Activated naive CD4-positive, alpha-beta T cell treated with anti-CD3 and anti-CD28 coated beads, Interleukin-2, amount 10 ng/mL, durations not matched to agents 7 days and 5 days (primary cell): ENCODE results near the gene OSTN.
"Not testable (repeated sequence)": the region's sequence is repeated elsewhere in the genome, so short reads cannot be mapped to it uniquely, and the experiment has no call there.

Experiments
- CTCF ChIA-PET: fragments of 350-600 bp; sonication (Branson Sonifier 250); formaldehyde crosslinking; loops from one replicate; lab custom pipeline; 2021; ENCODE audit warnings: antibody characterized with exemption; lab: Charles Lee
- DNase-seq: peaks from one replicate; pipeline ENCODE4 v3.0.0-alpha.2; 2020
- H3K27ac Mint-ChIP-seq: one replicate; pipeline ENCODE4 v1.8.0; 2021; ENCODE audit warnings: mild to moderate bottlenecking, moderate library complexity, mixed read lengths
- H3K27me3 Mint-ChIP-seq: one replicate; pipeline ENCODE4 v1.8.0; 2021; ENCODE audit warnings: mild to moderate bottlenecking, mixed read lengths
- H3K36me3 Mint-ChIP-seq: one replicate; pipeline ENCODE4 v1.8.0; 2021; ENCODE audit warnings: mixed read lengths
- H3K4me1 Mint-ChIP-seq: one replicate; pipeline ENCODE4 v1.8.0; 2021; ENCODE audit warnings: mixed read lengths
- H3K4me3 Mint-ChIP-seq: one replicate; pipeline ENCODE4 v1.8.0; 2021; ENCODE audit warnings: mild to moderate bottlenecking, moderate library complexity, mixed read lengths
- H3K9me3 Mint-ChIP-seq: one replicate; pipeline ENCODE4 v1.8.0; 2021; ENCODE audit warnings: mixed read lengths

Gene OSTN

GRCh38 chr3:191240486-191240885, 41.4 kb downstream of the OSTN start:
- H3K9me3 Mint-ChIP-seq = no peaks in the 10 kb centered on the region
- H3K4me1 Mint-ChIP-seq = peaks cover 2% of the 10 kb centered on the region
- DNase-seq = no peak
- H3K27me3 Mint-ChIP-seq = no peaks in the 10 kb centered on the region
- no peak overlapping the region for H3K4me3 Mint-ChIP-seq
- CTCF ChIA-PET = no interaction called here
- H3K36me3 Mint-ChIP-seq = no peaks in the 10 kb centered on the region
- H3K27ac Mint-ChIP-seq = no peak overlapping the region

DNA sequence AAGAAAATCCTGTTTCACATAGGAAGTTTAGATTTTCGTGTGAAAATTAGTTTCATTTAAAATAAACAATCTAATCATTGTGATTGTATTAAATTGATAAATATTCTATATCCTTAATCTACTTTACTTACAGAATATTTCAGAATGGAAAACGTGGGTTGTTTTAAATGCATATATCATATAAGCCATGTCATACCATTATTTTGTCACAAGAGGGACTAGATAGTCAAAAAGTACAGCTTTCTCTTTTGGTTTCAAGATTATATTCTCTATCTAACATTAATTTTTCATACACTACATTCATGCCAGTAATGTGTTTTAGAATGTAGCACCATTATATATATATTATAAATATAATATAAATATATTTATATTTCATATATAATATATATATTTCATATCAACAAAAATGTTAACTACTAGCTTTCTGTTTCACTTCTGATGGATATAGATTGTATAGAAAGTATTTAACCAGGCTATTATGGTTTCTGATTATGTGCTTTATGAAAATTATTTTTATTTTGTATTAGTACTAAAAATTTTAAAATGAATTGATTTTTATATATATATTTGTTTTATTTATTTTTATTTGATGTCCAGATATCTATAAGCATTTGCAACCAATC, 45.3 kb downstream of the OSTN start:
- no peak for DNase-seq
- peaks cover 4% of the 10 kb centered on the region for H3K27me3 Mint-ChIP-seq
- no peak overlapping the region for H3K27ac Mint-ChIP-seq
- H3K4me1 Mint-ChIP-seq = peaks cover 2% of the 10 kb centered on the region
- H3K9me3 Mint-ChIP-seq = no peaks in the 10 kb centered on the region
- no peaks in the 10 kb centered on the region for H3K36me3 Mint-ChIP-seq
- no peak overlapping the region for H3K4me3 Mint-ChIP-seq
- CTCF ChIA-PET = no interaction called here

DNA sequence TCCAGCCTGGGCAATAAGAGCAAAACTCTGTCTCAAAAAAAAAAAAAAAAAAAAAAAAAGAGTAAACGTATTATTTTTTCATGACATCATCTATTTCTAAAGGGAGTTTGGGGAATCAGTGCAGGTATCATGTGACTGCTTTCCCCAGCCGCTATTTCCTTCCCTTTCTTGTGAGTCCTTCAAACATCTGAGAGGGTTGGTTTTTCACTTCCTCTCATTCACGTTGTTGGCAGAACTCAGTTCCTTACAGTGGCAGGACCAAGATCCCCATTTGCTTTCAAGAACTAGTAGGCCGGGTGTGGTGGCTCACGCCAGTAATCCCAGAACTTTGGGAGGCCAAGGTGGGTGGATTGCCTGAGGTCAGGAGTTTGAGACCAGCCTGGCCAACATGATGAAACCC, 47.0 kb downstream of the OSTN start:
- DNase-seq, H3K27me3 Mint-ChIP-seq, H3K9me3 Mint-ChIP-seq, H3K36me3 Mint-ChIP-seq, H3K4me3 Mint-ChIP-seq, H3K27ac Mint-ChIP-seq, CTCF ChIA-PET, H3K4me1 Mint-ChIP-seq: not testable (repeated sequence)

GRCh38 chr3:191246630-191247029, 47.6 kb downstream of the OSTN start:
- DNase-seq = no peak
- CTCF ChIA-PET = no interaction called here
- peaks cover 2% of the 10 kb centered on the region for H3K4me1 Mint-ChIP-seq
- no peak overlapping the region for H3K4me3 Mint-ChIP-seq
- H3K27me3 Mint-ChIP-seq = peaks cover 4% of the 10 kb centered on the region
- H3K9me3 Mint-ChIP-seq = no peaks in the 10 kb centered on the region
- no peak overlapping the region for H3K27ac Mint-ChIP-seq
- no peaks in the 10 kb centered on the region for H3K36me3 Mint-ChIP-seq

DNA sequence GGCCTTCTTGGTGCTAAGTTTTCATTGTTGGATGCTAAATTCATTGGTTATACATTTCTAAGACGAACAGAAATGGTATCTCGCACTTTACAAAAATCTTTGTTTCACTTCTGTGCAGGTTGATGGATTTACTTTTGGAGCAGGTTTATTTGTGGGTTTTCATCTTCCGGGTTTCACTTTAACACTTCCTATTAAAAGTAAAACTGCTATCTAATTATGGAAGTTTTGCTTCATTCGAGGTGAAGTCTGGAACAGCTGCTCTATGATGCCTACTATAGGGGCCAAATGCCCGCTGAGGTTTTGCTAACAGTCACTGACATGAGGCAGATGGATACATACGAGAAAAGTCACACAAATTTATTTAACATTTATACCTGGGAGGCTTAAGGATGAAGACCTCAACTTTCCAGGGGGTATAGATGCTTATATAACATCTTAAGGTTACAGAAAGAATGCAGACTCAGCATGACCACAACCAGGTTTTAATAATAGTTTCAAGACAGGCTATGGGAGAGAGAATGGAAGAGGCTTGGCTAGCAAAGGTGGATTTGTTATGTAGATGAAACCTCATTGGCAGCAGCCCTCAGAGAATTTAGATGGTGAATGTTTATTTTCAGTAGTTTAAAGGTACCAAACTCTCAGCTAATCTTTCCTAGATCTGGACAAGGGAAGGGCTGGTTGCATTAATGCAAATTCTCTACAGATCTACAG, 54.2 kb downstream of the OSTN start:
- Mint-ChIP-seq H3K4me1 (no peaks in the 10 kb centered on the region), H3K4me3 (no peak overlapping the region), H3K27me3 (no peaks in the 10 kb centered on the region), H3K27ac (no peak overlapping the region), H3K36me3 (no peaks in the 10 kb centered on the region), H3K9me3 (no peaks in the 10 kb centered on the region)
- DNase-seq = no peak
- CTCF ChIA-PET = no interaction called here

GRCh38 chr3:191254098-191254873, 55.2 kb downstream of the OSTN start:
- H3K4me1 Mint-ChIP-seq = no peaks in the 10 kb centered on the region
- no peak overlapping the region for H3K4me3 Mint-ChIP-seq

DNA sequence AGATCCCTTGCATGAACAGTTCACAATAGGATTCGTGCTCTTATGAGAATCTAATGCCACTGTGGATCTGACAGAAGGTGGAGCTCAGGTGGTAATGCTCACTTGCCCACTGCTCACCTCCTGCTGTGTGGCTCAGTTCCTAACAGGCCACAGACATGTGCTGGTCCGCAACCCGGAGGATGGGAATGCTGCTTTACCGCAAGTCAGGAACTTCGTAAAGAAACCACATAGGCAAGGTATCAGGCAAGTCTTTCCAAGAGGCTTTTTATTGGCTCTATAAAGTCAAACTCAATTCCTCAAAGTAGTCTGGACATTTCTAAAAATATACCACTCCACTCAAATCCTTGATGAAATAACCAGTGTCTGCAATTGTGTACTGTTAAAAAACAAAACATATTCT, 56.1 kb downstream of the OSTN start:
- CTCF ChIA-PET = no interaction called here
- Mint-ChIP-seq H3K4me1 (no peaks in the 10 kb centered on the region), H3K4me3 (no peak overlapping the region), H3K36me3 (no peaks in the 10 kb centered on the region), H3K27ac (no peak overlapping the region), H3K9me3 (no peaks in the 10 kb centered on the region), H3K27me3 (no peaks in the 10 kb centered on the region)
- DNase-seq = no peak

More at GRCh38 chr3:191254098-191254873, 55.2 kb downstream of the OSTN start:
- CTCF ChIA-PET = no interaction called here
- no peaks in the 10 kb centered on the region for H3K27me3 Mint-ChIP-seq
- DNase-seq = no peak
- no peak overlapping the region for H3K27ac Mint-ChIP-seq
- no peaks in the 10 kb centered on the region for H3K36me3 Mint-ChIP-seq
- H3K9me3 Mint-ChIP-seq = no peaks in the 10 kb centered on the region

DNA sequence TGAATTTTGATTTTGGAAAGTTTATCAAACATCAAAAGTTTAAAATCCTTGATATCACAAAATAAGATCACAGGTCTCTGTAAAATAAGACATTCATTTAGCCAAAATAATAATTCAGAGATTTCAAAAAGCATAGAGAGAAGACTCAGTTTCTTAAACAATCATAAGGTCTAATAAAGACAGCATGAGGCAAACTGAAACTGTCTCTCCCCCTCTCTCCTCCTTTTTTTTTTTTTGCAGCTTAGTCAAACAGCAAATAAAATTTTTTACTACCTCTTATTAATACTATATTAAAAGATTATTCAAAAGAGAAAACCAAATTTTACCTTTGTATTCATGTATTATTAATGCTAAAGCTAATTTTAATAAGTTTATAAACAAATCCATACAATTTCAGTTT, 57.4 kb downstream of the OSTN start:
- H3K27ac Mint-ChIP-seq = no peak overlapping the region
- H3K9me3 Mint-ChIP-seq = no peaks in the 10 kb centered on the region
- CTCF ChIA-PET = no interaction called here

DNA sequence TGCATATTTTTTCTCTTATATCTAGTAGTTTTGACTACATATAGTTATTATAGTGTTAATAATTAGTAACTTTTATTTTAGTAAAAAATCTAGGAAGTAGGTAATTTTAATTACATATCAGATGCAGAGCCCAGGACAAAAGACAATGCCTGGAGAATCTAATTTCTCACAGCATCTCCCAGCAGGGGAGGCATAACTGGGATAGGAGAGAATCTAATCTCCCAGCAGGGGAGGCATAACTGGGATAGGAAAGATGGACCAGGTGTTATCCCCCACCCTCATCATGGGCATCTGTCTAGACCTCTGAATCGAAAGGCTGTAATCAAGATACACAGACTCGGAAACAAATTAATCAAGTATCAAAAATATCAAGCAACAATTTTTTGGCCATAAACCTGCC, 58.2 kb downstream of the OSTN start:
- H3K4me1 Mint-ChIP-seq = no peaks in the 10 kb centered on the region
- no peaks in the 10 kb centered on the region for H3K36me3 Mint-ChIP-seq
- no peak for DNase-seq
- no peak overlapping the region for H3K27ac Mint-ChIP-seq
- H3K9me3 Mint-ChIP-seq = no peaks in the 10 kb centered on the region
- H3K27me3 Mint-ChIP-seq = no peaks in the 10 kb centered on the region
- no peak overlapping the region for H3K4me3 Mint-ChIP-seq
- CTCF ChIA-PET = no interaction called here

More for the DNA sequence above, 57.4 kb downstream of the OSTN start:
- no peaks in the 10 kb centered on the region for H3K27me3 Mint-ChIP-seq
- no peaks in the 10 kb centered on the region for H3K36me3 Mint-ChIP-seq
- no peak overlapping the region for H3K4me3 Mint-ChIP-seq
- H3K4me1 Mint-ChIP-seq = no peaks in the 10 kb centered on the region
- DNase-seq = no peak

DNA sequence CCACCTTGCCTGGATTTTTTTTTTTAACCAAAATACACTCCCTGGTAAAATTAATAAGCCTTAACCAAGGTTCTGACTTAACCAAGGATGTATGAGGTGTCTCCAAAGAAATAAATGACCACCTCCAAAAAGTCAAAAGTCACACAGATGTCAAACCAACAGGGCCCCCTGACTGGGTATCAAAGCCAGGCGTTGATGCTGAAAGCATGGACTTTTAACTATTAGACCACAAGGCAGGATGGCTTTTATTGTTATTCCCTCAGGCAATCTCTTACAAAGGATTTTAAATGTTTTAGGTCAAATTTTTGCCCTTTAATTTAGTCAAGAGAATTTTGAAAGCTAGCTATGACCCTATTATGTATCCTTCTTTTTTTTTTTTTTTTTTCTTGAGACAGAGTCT, 60.4 kb downstream of the OSTN start:
- H3K9me3 Mint-ChIP-seq = no peaks in the 10 kb centered on the region
- no peaks in the 10 kb centered on the region for H3K36me3 Mint-ChIP-seq
- CTCF ChIA-PET = no interaction called here
- H3K27ac Mint-ChIP-seq = no peak overlapping the region
- no peak overlapping the region for H3K4me3 Mint-ChIP-seq
- H3K4me1 Mint-ChIP-seq = no peaks in the 10 kb centered on the region
- no peak for DNase-seq
- H3K27me3 Mint-ChIP-seq = no peaks in the 10 kb centered on the region

DNA sequence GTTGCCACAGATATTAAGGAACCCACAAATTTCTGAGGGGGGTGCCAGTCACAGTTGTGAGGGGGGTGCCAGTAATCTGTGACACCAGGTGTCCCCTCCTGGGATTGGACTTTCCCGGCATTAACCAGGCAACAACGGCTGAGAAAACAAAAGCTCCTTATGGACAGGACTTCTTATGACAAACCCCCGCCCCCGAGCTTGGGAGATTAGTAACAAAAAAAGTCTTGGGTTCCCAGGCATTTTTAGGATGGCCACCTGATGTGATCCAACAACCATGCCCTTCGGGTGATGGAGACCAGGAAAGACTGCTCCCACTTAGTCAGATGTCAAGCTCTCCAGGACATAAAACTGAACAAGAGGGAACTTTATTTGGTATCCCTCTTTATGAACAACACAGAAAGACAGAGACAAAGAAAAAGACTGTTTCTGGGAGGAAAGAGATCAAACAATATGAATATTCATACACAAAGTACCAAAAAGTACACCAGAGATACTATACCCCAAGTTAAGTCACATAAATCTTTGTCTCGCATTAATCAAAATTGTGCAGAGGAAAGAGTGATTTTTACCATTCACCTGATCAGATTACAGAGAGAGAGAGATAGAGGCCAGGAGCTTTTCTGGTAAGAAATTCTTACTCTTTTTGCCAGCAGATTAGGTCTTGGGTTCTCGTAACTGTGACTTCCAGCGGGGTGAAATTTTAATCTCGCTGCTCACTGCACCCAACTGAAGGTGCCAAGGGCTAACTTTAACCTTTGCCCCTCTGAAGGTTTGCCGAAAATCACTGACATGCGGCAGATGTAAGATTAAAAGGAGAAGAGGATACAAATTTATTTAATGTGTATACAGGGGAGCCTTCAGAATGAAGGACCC, 61.6 kb downstream of the OSTN start:
- Mint-ChIP-seq H3K27ac (no peak overlapping the region), H3K4me1 (no peaks in the 10 kb centered on the region), H3K36me3 (no peaks in the 10 kb centered on the region), H3K9me3 (no peaks in the 10 kb centered on the region), H3K4me3 (no peak overlapping the region), H3K27me3 (no peaks in the 10 kb centered on the region)
- DNase-seq = no peak
- CTCF ChIA-PET = no interaction called here

GRCh38 chr3:191261304-191261638, 62.2 kb downstream of the OSTN start:
- CTCF ChIA-PET = no interaction called here
- no peaks in the 10 kb centered on the region for H3K9me3 Mint-ChIP-seq
- H3K27ac Mint-ChIP-seq = no peak overlapping the region
- no peak overlapping the region for H3K4me3 Mint-ChIP-seq
- no peak for DNase-seq
- H3K4me1 Mint-ChIP-seq = no peaks in the 10 kb centered on the region
- no peaks in the 10 kb centered on the region for H3K27me3 Mint-ChIP-seq
- H3K36me3 Mint-ChIP-seq = no peaks in the 10 kb centered on the region

DNA sequence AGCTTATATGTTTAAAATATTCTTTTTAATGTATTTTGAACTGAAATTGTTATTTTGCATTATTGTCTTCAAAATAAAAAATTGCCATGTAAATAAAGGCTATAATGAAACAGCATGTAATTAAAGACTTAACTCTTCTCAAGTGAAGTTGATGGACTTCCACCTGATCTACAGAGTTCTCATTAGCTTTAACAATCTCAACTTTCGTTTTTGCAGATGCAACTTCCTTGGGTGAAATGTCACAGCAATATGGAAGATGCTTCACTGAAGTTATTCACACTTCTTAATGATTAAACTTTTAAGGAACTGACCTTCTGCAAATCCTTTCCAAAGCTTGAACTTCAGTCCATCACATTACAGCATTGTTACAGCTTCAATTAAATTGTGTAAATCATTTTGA, 63.6 kb downstream of the OSTN start:
- no peaks in the 10 kb centered on the region for H3K27me3 Mint-ChIP-seq
- DNase-seq = no peak
- H3K4me1 Mint-ChIP-seq = no peaks in the 10 kb centered on the region
- no peak overlapping the region for H3K27ac Mint-ChIP-seq
- no peak overlapping the region for H3K4me3 Mint-ChIP-seq
- no peaks in the 10 kb centered on the region for H3K9me3 Mint-ChIP-seq
- H3K36me3 Mint-ChIP-seq = no peaks in the 10 kb centered on the region
- CTCF ChIA-PET = no interaction called here

- no peaks in the 10 kb centered on the region for H3K4me1 Mint-ChIP-seq
- H3K4me3 Mint-ChIP-seq = no peak overlapping the region
- no peaks in the 10 kb centered on the region for H3K9me3 Mint-ChIP-seq
- H3K27me3 Mint-ChIP-seq = no peaks in the 10 kb centered on the region
- no peaks in the 10 kb centered on the region for H3K36me3 Mint-ChIP-seq
- CTCF ChIA-PET = no interaction called here
- no peak for DNase-seq
- no peak overlapping the region for H3K27ac Mint-ChIP-seq
Measured at GRCh38 chr3:191263365-191263764, 64.3 kb downstream of the OSTN start.
